ENCODE measurements around the gene EIPR1.

The EIPR1 gene

DNA sequence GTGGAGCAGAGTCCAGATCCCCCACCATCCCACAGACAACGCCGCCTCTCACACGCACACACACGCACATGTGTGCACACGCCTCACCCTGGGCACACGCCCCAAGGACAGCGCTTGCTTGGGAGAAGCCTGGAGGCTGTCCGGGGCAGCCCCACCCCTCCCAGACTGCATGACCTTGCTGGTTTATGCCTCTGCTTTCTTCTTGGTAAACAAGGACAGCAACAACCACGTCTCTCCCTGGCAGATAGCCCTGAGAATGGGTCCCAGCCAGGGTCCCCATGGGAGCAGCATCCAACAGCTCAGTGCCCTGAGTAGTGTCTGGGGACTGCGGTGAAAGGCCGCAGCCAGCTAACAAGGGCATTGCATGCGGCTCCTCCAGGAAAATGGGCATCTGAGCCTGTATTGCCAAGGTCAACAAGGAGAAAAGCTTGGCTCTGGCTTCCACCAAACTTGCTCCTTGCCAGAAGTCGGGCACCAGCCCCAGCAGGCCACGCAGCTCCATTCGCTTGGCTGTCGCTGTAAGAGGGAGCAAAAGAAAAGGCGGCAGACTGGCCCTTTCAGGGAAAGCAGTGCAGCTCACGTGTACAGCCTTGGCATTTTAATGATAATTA is 234.6 kb downstream of the EIPR1 start:
- H3K4me1 ChIP-seq (ENCODE audit: control insufficient read depth, insufficient read depth, low read length) = no peaks in the 10 kb centered on the region
- no peak overlapping the region for H3K27ac ChIP-seq (ENCODE audit: low read depth, low read length)
- H3K4me3 ChIP-seq (ENCODE audit: low read depth, low read length) = no peak overlapping the region
- H3K27me3 ChIP-seq (ENCODE audit: control insufficient read depth, insufficient read depth, low read length) = no peaks in the 10 kb centered on the region
- H3K9me3 ChIP-seq (ENCODE audit: control insufficient read depth, insufficient read depth, low read depth, low read length) = peaks cover 10% of the 10 kb centered on the region
- H3K36me3 ChIP-seq (ENCODE audit: control insufficient read depth, insufficient read depth, low read length) = no peaks in the 10 kb centered on the region
- H3K9ac ChIP-seq (ENCODE audit: low read length) = no peak overlapping the region

DNA sequence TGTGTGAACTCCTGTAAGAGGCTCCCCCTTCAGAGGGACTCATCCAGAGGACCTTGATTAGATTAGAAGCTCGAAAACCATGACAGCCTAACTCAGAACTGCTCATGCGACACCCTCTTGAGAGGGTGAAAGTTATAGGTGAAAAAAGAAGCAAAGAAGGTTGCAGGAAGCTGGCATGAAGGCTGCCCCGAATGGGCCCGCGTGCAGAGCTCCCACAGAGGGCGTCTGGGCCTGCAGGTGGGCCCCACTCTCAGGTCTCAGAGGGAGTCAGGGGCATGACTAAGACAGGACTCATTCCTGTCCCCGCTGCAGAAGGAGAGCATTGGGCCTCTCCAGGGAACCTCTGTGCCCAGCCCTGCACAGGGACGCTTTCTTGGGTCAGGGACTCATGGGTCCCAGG is 235.4 kb downstream of the EIPR1 start:
- peaks cover 17% of the 10 kb centered on the region for H3K9me3 ChIP-seq (ENCODE audit: control insufficient read depth, insufficient read depth, low read depth, low read length)
- no peaks in the 10 kb centered on the region for H3K4me1 ChIP-seq (ENCODE audit: control insufficient read depth, insufficient read depth, low read length)
- no peaks in the 10 kb centered on the region for H3K27me3 ChIP-seq (ENCODE audit: control insufficient read depth, insufficient read depth, low read length)
- H3K9ac ChIP-seq (ENCODE audit: low read length) = no peak overlapping the region
- no peaks in the 10 kb centered on the region for H3K36me3 ChIP-seq (ENCODE audit: control insufficient read depth, insufficient read depth, low read length)
- H3K4me3 ChIP-seq (ENCODE audit: low read depth, low read length) = no peak overlapping the region
- H3K27ac ChIP-seq (ENCODE audit: low read depth, low read length) = no peak overlapping the region

DNA sequence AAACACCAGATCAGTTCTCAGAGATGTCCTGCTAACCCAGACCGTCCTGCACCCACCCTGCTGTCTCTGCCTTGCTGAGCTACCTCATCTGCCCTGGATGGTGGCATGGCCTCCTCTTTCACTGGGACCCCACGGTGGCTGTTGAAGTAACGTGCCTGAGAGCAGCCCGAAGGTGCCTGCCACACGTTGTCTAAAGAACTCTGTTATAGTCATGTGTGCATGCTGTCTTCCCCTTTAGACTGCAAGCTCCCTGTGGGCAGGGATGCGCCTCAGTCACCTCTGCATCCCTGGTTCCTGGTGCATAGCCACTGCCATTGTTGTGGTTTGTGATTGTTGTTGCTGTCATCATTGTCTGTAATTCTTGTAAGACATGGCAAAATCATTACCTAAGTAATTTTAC is 235.9 kb downstream of the EIPR1 start:
- Histone ChIP-seq H3K36me3 (ENCODE audit: control insufficient read depth, insufficient read depth, low read length) (no peaks in the 10 kb centered on the region), H3K4me1 (ENCODE audit: control insufficient read depth, insufficient read depth, low read length) (no peaks in the 10 kb centered on the region), H3K9me3 (ENCODE audit: control insufficient read depth, insufficient read depth, low read depth, low read length) (peaks cover 17% of the 10 kb centered on the region), H3K27me3 (ENCODE audit: control insufficient read depth, insufficient read depth, low read length) (no peaks in the 10 kb centered on the region), H3K9ac (ENCODE audit: low read length) (no peak overlapping the region), H3K27ac (ENCODE audit: low read depth, low read length) (no peak overlapping the region), H3K4me3 (ENCODE audit: low read depth, low read length) (no peak overlapping the region)

DNA sequence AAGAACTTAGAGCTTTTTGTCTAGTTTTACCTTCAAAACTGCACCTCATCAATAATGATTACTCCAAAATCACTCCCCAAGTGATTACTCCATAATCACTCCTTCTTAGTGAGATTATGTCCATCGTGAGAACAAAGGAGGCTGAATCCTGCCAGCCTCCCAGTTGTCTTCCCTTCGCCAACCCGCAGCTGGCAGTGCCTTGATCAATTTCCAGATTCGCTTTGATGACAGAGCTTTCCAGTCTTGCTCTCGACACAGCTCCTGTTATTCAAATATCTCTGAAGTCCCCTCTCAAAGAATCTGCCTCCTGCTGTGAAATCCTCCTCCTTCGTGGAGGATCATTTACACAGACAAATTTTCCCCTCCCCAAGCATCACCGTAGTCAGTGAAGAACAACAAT is 237.7 kb downstream of the EIPR1 start:
- Histone ChIP-seq H3K4me1 (ENCODE audit: control insufficient read depth, insufficient read depth, low read length) (no peaks in the 10 kb centered on the region), H3K36me3 (ENCODE audit: control insufficient read depth, insufficient read depth, low read length) (no peaks in the 10 kb centered on the region), H3K9ac (ENCODE audit: low read length) (no peak overlapping the region), H3K27me3 (ENCODE audit: control insufficient read depth, insufficient read depth, low read length) (no peaks in the 10 kb centered on the region), H3K9me3 (ENCODE audit: control insufficient read depth, insufficient read depth, low read depth, low read length) (peaks cover 22% of the 10 kb centered on the region), H3K4me3 (ENCODE audit: low read depth, low read length) (no peak overlapping the region), H3K27ac (ENCODE audit: low read depth, low read length) (no peak overlapping the region)
